Panc1 (cell line): ENCODE results near the gene CATSPERZ. TPM values are rescaled to one million over a fixed set of nuclear protein-coding genes. Genes with fewer than 3 reads are reported as not detected.

ENCODE experiments used
- ATAC-seq: fragments of 200-7000 bp; cut with Tn5 transposase; 2 replicates; pipeline ENCODE4 v1.9.1; 2020; ENCODE audit warnings: mild to moderate bottlenecking, moderate library complexity
- BruUV-seq: library from RNA; stranded (reverse); fragments of 400-500 nt; replicated peaks from 2 replicates; lab custom pipeline; 2021; lab: Mats Ljungman, UMichigan
- CTCF ChIA-PET: fragments of 300-600 bp; sonication (Branson Sonifier 250); formaldehyde crosslinking; loops from one replicate; lab custom pipeline; 2022; ENCODE audit warnings: antibody characterized with exemption; lab: Charles Lee
- POLR2A ChIA-PET: fragments of 300-600 bp; sonication (Branson Sonifier 250); formaldehyde crosslinking; loops from one replicate; lab custom pipeline; 2022; ENCODE audit warnings: antibody characterized with exemption; lab: Charles Lee
- DNase-seq: peaks from one replicate; pipeline ENCODE4 v3.0.0-alpha.2; 2010; ENCODE audit warnings: low read depth, low spot score
- H3K27ac ChIP-seq: 2 replicates; pipeline ENCODE4 v1.5.1; 2011; ENCODE audit warnings: mild to moderate bottlenecking, low read length, inconsistent platforms
- H3K27me3 ChIP-seq: fragments of 200-500 bp; sonication (Bioruptor generic); 2 replicates; pipeline ENCODE4 v1.6.0; 2014; ENCODE audit warnings: low read length, inconsistent platforms; ENCODE audit not compliant: control insufficient read depth, insufficient read depth
- H3K36me3 ChIP-seq: fragments of 200-500 bp; sonication (Bioruptor generic); 2 replicates; pipeline ENCODE4 v1.5.1; 2014; ENCODE audit warnings: inconsistent platforms, mild to moderate bottlenecking, low read length, moderate library complexity; ENCODE audit not compliant: control insufficient read depth, insufficient read depth
- H3K4me1 ChIP-seq: 2 replicates; pipeline ENCODE4 v1.5.1; 2011; ENCODE audit warnings: inconsistent platforms, mild to moderate bottlenecking, low read length, moderate library complexity; ENCODE audit not compliant: control insufficient read depth, insufficient read depth
- H3K4me3 ChIP-seq, 2 experiments: 2 replicates each; pipeline ENCODE4 v1.5.1; 2011 to 2012; ENCODE audit warnings: low read depth in 2 of 2, low read length in 2 of 2, mild to moderate bottlenecking in 2 of 2, inconsistent platforms in 1 of 2, moderate library complexity in 1 of 2
- H3K9me3 ChIP-seq: fragments of 200-500 bp; sonication (Bioruptor generic); 2 replicates; pipeline ENCODE4 v1.5.1; 2014; ENCODE audit warnings: low read depth, mild to moderate bottlenecking, inconsistent platforms, low read length, moderate library complexity; ENCODE audit not compliant: control insufficient read depth, insufficient read depth
- CTCF ChIP-seq: fragments of 450-650 bp; IDR thresholded peaks from 2 replicates; pipeline ENCODE4 v1.5.1; 2017; ENCODE audit warnings: mild to moderate bottlenecking
- POLR2AphosphoS5 ChIP-seq: IDR thresholded peaks from 2 replicates; pipeline ENCODE4 v1.6.1; 2012; ENCODE audit warnings: mild to moderate bottlenecking, low read depth, low read length, moderate library complexity
- REST ChIP-seq, 2 experiments: IDR thresholded peaks; 2 replicates each; pipeline ENCODE4 v1.6.1; 2011 to 2012; ENCODE audit warnings: low read depth in 2 of 2, control low read depth in 1 of 2, low read length in 1 of 2, mild to moderate bottlenecking in 1 of 2, moderate library complexity in 1 of 2; ENCODE audit not compliant: insufficient read depth in 1 of 2
- SIN3A ChIP-seq: IDR thresholded peaks from 2 replicates; pipeline ENCODE4 v1.6.1; 2012; ENCODE audit warnings: low read depth, mild to moderate bottlenecking, low read length, moderate library complexity, borderline replicate concordance; ENCODE audit not compliant: insufficient read depth
- TCF7L2 ChIP-seq: IDR thresholded peaks from 2 replicates; pipeline ENCODE4 v1.6.1; 2011; ENCODE audit warnings: mild to moderate bottlenecking, low read depth, low read length, inconsistent platforms
- in situ Hi-C: cut with HindIII; loops from 2 replicates; pipeline ENCODE4 v1.10.0; 2016; ENCODE audit warnings: low sequenced_read_pairs, low pct_unique_long_range_greater_than_20kb
- intact Hi-C: fragments of 100-400 bp; cut with micrococcal nuclease; formaldehyde crosslinking; loops from one replicate; pipeline ENCODE4 v1.10.0; 2022; ENCODE audit not compliant: unreplicated experiment
- total RNA-seq: library from RNA; stranded (reverse); gene quantifications from one replicate; pipeline ENCODE4 v1.2.1, GENCODE V29; 2021; ENCODE audit not compliant: unreplicated experiment

Gene CATSPERZ
- total RNA-seq, 1 experiment from 2014 or later = 0.64 TPM

- in situ Hi-C loops = no loop called here
- no peaks in the 10 kb centered on the region for H3K9me3 ChIP-seq
- peaks cover 26% of the 10 kb centered on the region for H3K4me1 ChIP-seq
- no TSS peak for BruUV-seq
- ATAC-seq = no peak
- no peak within 1 kb of the TSS for H3K4me3 ChIP-seq
- ChIA-PET CTCF (no interaction called here), POLR2A (no interaction called here)
- no peaks in the 10 kb centered on the region for H3K36me3 ChIP-seq
- DNase-seq = no peak
- TF ChIP-seq TCF7L2 = no peak
- TF ChIP-seq REST (IDR thresholded peaks at IDR 0.05; ENCODE audit: insufficient read depth in 1 of 2, low read depth in 2 of 2, low read length in 1 of 2) = no peak
- TF ChIP-seq SIN3A = no peak
- no peak for TF ChIP-seq CTCF
- no peak for TF ChIP-seq POLR2AphosphoS5
- intact Hi-C loops = no loop called here
- no peaks in the 10 kb centered on the region for H3K27me3 ChIP-seq
- no peak within 1 kb of the TSS for H3K27ac ChIP-seq
These were observed 39.7 kb downstream of the CATSPERZ start, which contains the start of gene CCDC88B for GRCh38 chr11:64339754-64340408. Gene CCDC88B, plus strand, starts transcription at chr11:64340204. Its CDS starts 63 bp downstream, at chr11:64340267.

- ChIA-PET CTCF (interaction anchor here (0.6 to 2.3 kb wide), 5 partner anchors 9 to 134 kb away, joined by 3 to 33 read pairs (median 3); partner anchors contain the start of gene PRDX5), POLR2A (interaction anchor here (0.6 kb wide), 1 partner anchor 15 kb away, joined by 5 read pairs; no protein-coding TSS in a partner anchor)
- Histone ChIP-seq H3K27me3 (no peaks in the 10 kb centered on the region), H3K27ac (no peak overlapping the region), H3K36me3 (no peaks in the 10 kb centered on the region), H3K4me3 (no peak overlapping the region), H3K4me1 (peaks cover 22% of the 10 kb centered on the region), H3K9me3 (no peaks in the 10 kb centered on the region)
- in situ Hi-C loops = no loop called here
- intact Hi-C loops = no loop called here
- no peak for DNase-seq
- no TSS peak for BruUV-seq
- ATAC-seq = no peak
- TF ChIP-seq CTCF (no peak), POLR2AphosphoS5 (no peak), SIN3A (no peak), REST (IDR thresholded peaks at IDR 0.05; ENCODE audit: insufficient read depth in 1 of 2, low read depth in 2 of 2, low read length in 1 of 2) (no peak), TCF7L2 (no peak)
These were observed 40.6 kb downstream of the CATSPERZ start for GRCh38 chr11:64340671-64341335.
